ENCODE results near the gene GSTM3.

GSTM3 gene

GRCh38 chr1:109719337-109719837, 21.5 kb downstream of the GSTM3 start:
- no peak for TF ChIP-seq CTCF (IDR thresholded peaks at IDR 0.05; ENCODE audit: low read depth, low read length)
- no peak overlapping the region for H3K4me3 ChIP-seq (ENCODE audit: low read depth, low read length)

- no peak overlapping the region for H3K4me3 ChIP-seq (ENCODE audit: low read depth, low read length)
- no peak for TF ChIP-seq CTCF (IDR thresholded peaks at IDR 0.05; ENCODE audit: low read depth, low read length)
Observed at GRCh38 chr1:109718495-109718894, 22.3 kb downstream of the GSTM3 start.

GRCh38 chr1:109717729-109718128, 23.1 kb downstream of the GSTM3 start:
- no peak for TF ChIP-seq CTCF (IDR thresholded peaks at IDR 0.05; ENCODE audit: low read depth, low read length)

GRCh38 chr1:109716570-109717090, 24.2 kb downstream of the GSTM3 start:
- no peak for TF ChIP-seq CTCF (IDR thresholded peaks at IDR 0.05; ENCODE audit: low read depth, low read length)
- H3K4me3 ChIP-seq (ENCODE audit: low read depth, low read length): no peak overlapping the region

More at GRCh38 chr1:109717729-109718128, 23.1 kb downstream of the GSTM3 start:
- H3K4me3 ChIP-seq (ENCODE audit: low read depth, low read length): no peak overlapping the region

GRCh38 chr1:109716121-109716520, 24.7 kb downstream of the GSTM3 start:
- no peak for TF ChIP-seq CTCF (IDR thresholded peaks at IDR 0.05; ENCODE audit: low read depth, low read length)

GRCh38 chr1:109714661-109715372, 26.0 kb downstream of the GSTM3 start:
- H3K4me3 ChIP-seq (ENCODE audit: low read depth, low read length): no peak overlapping the region
- TF ChIP-seq CTCF (IDR thresholded peaks at IDR 0.05; ENCODE audit: low read depth, low read length): no peak

More at GRCh38 chr1:109716121-109716520, 24.7 kb downstream of the GSTM3 start:
- H3K4me3 ChIP-seq (ENCODE audit: low read depth, low read length): no peak overlapping the region

GRCh38 chr1:109713636-109714035, 27.2 kb downstream of the GSTM3 start:
- no peak for TF ChIP-seq CTCF (IDR thresholded peaks at IDR 0.05; ENCODE audit: low read depth, low read length)
- H3K4me3 ChIP-seq (ENCODE audit: low read depth, low read length): no peak overlapping the region

All from WI38 (cell line).